Neural progenitor cell (in vitro differentiated cells): Measurements from ENCODE around the gene CGREF1. TPM values are rescaled to one million over a fixed set of nuclear protein-coding genes. Genes with fewer than 3 reads are reported as not detected.

Experiments used
- DNase-seq: peaks from one replicate; pipeline ENCODE4 v3.0.0-alpha.2; 2016; ENCODE audit warnings: low spot score
- H2AFZ ChIP-seq: fragments of 200-600 bp; sonication (generic); replicated peaks from 2 replicates; pipeline ENCODE4 v1.6.1; 2016; ENCODE audit warnings: antibody characterized with exemption
- H3F3A ChIP-seq: fragments of 200-600 bp; sonication (generic); 2 replicates; pipeline ENCODE4 v1.6.1; 2016; ENCODE audit warnings: antibody characterized with exemption, low read depth
- H3K27ac ChIP-seq: fragments of 200-600 bp; sonication (generic); 2 replicates; pipeline ENCODE4 v1.5.1; 2016; ENCODE audit warnings: mild to moderate bottlenecking
- H3K27me3 ChIP-seq: fragments of 200-600 bp; sonication (generic); 2 replicates; pipeline ENCODE4 v1.6.1; 2016; ENCODE audit warnings: mild to moderate bottlenecking, moderate library complexity
- H3K36me3 ChIP-seq: fragments of 200-600 bp; sonication (generic); 2 replicates; pipeline ENCODE4 v1.5.1; 2016
- H3K4me1 ChIP-seq: fragments of 200-600 bp; sonication (generic); 2 replicates; pipeline ENCODE4 v1.6.1; 2016; ENCODE audit warnings: mixed run types
- H3K4me2 ChIP-seq: fragments of 200-600 bp; sonication (generic); 2 replicates; pipeline ENCODE4 v1.6.1; 2016
- H3K4me3 ChIP-seq: fragments of 200-600 bp; sonication (generic); 2 replicates; pipeline ENCODE4 v1.5.1; 2016
- H3K79me2 ChIP-seq: fragments of 200-600 bp; sonication (generic); 2 replicates; pipeline ENCODE4 v1.6.1; 2016; ENCODE audit warnings: low read depth
- H3K9ac ChIP-seq: fragments of 200-600 bp; sonication (generic); 2 replicates; pipeline ENCODE4 v1.6.1; 2016
- H3K9me3 ChIP-seq: fragments of 200-600 bp; sonication (generic); 2 replicates; pipeline ENCODE4 v1.5.1; 2016; ENCODE audit warnings: low read depth
- H4K20me1 ChIP-seq: fragments of 200-600 bp; sonication (generic); 2 replicates; pipeline ENCODE4 v1.6.1; 2016; ENCODE audit warnings: low read depth
- H3K27ac Mint-ChIP-seq: 3 replicates; pipeline ENCODE4 v1.8.0; 2021; ENCODE audit warnings: mixed read lengths
- H3K27me3 Mint-ChIP-seq: 2 replicates; pipeline ENCODE4 v1.8.0; 2022; ENCODE audit warnings: low read depth, mild to moderate bottlenecking, inconsistent platforms, moderate library complexity, mixed read lengths; ENCODE audit not compliant: insufficient read depth
- H3K36me3 Mint-ChIP-seq: 3 replicates; pipeline ENCODE4 v1.8.0; 2021; ENCODE audit warnings: mixed read lengths
- H3K4me1 Mint-ChIP-seq: 3 replicates; pipeline ENCODE4 v1.8.0; 2021; ENCODE audit warnings: mixed read lengths
- H3K4me3 Mint-ChIP-seq: 3 replicates; pipeline ENCODE4 v1.8.0; 2021; ENCODE audit warnings: mild to moderate bottlenecking, moderate library complexity, mixed read lengths
- H3K9me3 Mint-ChIP-seq: 3 replicates; pipeline ENCODE4 v1.8.0; 2020; ENCODE audit warnings: mixed read lengths
- EZH2 ChIP-seq: fragments of 200-600 bp; sonication (generic); IDR thresholded peaks from 2 replicates; pipeline ENCODE4 v1.6.1; 2017; ENCODE audit warnings: antibody characterized with exemption, mild to moderate bottlenecking, moderate library complexity
- EZH2phosphoT487 ChIP-seq: fragments of 200-600 bp; sonication (generic); IDR thresholded peaks from 2 replicates; pipeline ENCODE4 v1.6.1; 2017; ENCODE audit warnings: antibody characterized with exemption
- total RNA-seq: library from RNA; depleted of rRNA; stranded (reverse); fragments of >200 nt; gene quantifications from 2 replicates; pipeline ENCODE4 v1.2.3, GENCODE V29; 2015; ENCODE audit warnings: low replicate concordance
- TF ChIP-seq, protein P1 (sequence below): fragments of 200-600 bp; sonication (generic); IDR thresholded peaks from 2 replicates; pipeline ENCODE4 v1.5.1; 2017; ENCODE audit warnings: antibody characterized with exemption, mild to moderate bottlenecking

CGREF1 gene
- total RNA-seq, 1 donor from 2014 or later, result 3.0 TPM

- H3K27ac Mint-ChIP-seq, result no peak overlapping the region
Measured at GRCh38 chr2:27125104-27125503, 6.2 kb upstream of the CGREF1 start.

GRCh38 chr2:27123302-27124150 is 4.6 kb upstream of the CGREF1 start, which contains the start of gene ABHD1:
Gene ABHD1 (plus strand): TSS chr2:27123815. CDS start chr2:27123949, 134 bp downstream.
- Histone ChIP-seq H3F3A (peaks cover 6% of the 10 kb centered on the region), H3K4me1 (peaks cover 3% of the 10 kb centered on the region), H3K36me3 (no peaks in the 10 kb centered on the region), H2AFZ (peak within 1 kb of the TSS; percentile 97), H3K4me2 (peak within 1 kb of the TSS; percentile 75), H3K9ac (no peak within 1 kb of the TSS), H3K4me3 (peak within 1 kb of the TSS; percentile 51), H3K9me3 (no peaks in the 10 kb centered on the region), H3K27ac (no peak within 1 kb of the TSS), H4K20me1 (no peaks in the 10 kb centered on the region), H3K79me2 (no peaks in the 10 kb centered on the region), H3K27me3 (peaks cover 63% of the 10 kb centered on the region)
- no peak within 1 kb of the TSS for H3K27ac Mint-ChIP-seq
- peak within 1 kb of the TSS; percentile 87 for H3K4me3 Mint-ChIP-seq
- peaks cover 40% of the 10 kb centered on the region for H3K27me3 Mint-ChIP-seq
- peaks cover 5% of the 10 kb centered on the region for H3K4me1 Mint-ChIP-seq
- peaks cover 6% of the 10 kb centered on the region for H3K9me3 Mint-ChIP-seq
- TF ChIP-seq EZH2, result peak; percentile 12
- TF ChIP-seq, protein P1, sequence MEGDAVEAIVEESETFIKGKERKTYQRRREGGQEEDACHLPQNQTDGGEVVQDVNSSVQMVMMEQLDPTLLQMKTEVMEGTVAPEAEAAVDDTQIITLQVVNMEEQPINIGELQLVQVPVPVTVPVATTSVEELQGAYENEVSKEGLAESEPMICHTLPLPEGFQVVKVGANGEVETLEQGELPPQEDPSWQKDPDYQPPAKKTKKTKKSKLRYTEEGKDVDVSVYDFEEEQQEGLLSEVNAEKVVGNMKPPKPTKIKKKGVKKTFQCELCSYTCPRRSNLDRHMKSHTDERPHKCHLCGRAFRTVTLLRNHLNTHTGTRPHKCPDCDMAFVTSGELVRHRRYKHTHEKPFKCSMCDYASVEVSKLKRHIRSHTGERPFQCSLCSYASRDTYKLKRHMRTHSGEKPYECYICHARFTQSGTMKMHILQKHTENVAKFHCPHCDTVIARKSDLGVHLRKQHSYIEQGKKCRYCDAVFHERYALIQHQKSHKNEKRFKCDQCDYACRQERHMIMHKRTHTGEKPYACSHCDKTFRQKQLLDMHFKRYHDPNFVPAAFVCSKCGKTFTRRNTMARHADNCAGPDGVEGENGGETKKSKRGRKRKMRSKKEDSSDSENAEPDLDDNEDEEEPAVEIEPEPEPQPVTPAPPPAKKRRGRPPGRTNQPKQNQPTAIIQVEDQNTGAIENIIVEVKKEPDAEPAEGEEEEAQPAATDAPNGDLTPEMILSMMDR, result peak; percentile 11
- no peak for TF ChIP-seq EZH2phosphoT487
- no peaks in the 10 kb centered on the region for H3K36me3 Mint-ChIP-seq
- peak; percentile 79 for DNase-seq

More at GRCh38 chr2:27125104-27125503, 6.2 kb upstream of the CGREF1 start:
- H3K27ac ChIP-seq, result no peak overlapping the region
- peak overlapping the region; percentile 78 for H3K4me3 Mint-ChIP-seq
- H3K4me2 ChIP-seq, result no peak overlapping the region
- peaks cover 6% of the 10 kb centered on the region for H3K36me3 Mint-ChIP-seq
- H3K9ac ChIP-seq, result no peak overlapping the region
- no peaks in the 10 kb centered on the region for H4K20me1 ChIP-seq
- peaks cover 3% of the 10 kb centered on the region for H3K9me3 Mint-ChIP-seq
- H3K9me3 ChIP-seq, result no peaks in the 10 kb centered on the region
- TF ChIP-seq, protein P1, result no peak
- no peak for TF ChIP-seq EZH2phosphoT487
- TF ChIP-seq EZH2, result no peak
- H3K27me3 ChIP-seq, result peaks cover 47% of the 10 kb centered on the region
- H3K4me1 ChIP-seq, result peaks cover 3% of the 10 kb centered on the region
- H2AFZ ChIP-seq, result no peak overlapping the region
- H3K4me3 ChIP-seq, result no peak overlapping the region
- H3K4me1 Mint-ChIP-seq, result no peaks in the 10 kb centered on the region
- H3K36me3 ChIP-seq, result no peaks in the 10 kb centered on the region
- no peaks in the 10 kb centered on the region for H3K79me2 ChIP-seq
- no peak for DNase-seq
- peaks cover 34% of the 10 kb centered on the region for H3K27me3 Mint-ChIP-seq
- peaks cover 5% of the 10 kb centered on the region for H3F3A ChIP-seq

GRCh38 chr2:27122791-27123190 is 3.9 kb upstream of the CGREF1 start:
- Mint-ChIP-seq H3K4me1 (peaks cover 10% of the 10 kb centered on the region), H3K4me3 (peak overlapping the region; percentile 87), H3K9me3 (peaks cover 6% of the 10 kb centered on the region), H3K27ac (no peak overlapping the region), H3K27me3 (peaks cover 43% of the 10 kb centered on the region), H3K36me3 (no peaks in the 10 kb centered on the region)
- Histone ChIP-seq H3K9ac (no peak overlapping the region), H3K27ac (no peak overlapping the region), H2AFZ (no peak overlapping the region), H3K36me3 (no peaks in the 10 kb centered on the region), H3K9me3 (no peaks in the 10 kb centered on the region), H3K79me2 (no peaks in the 10 kb centered on the region), H3K27me3 (peaks cover 70% of the 10 kb centered on the region), H3F3A (peaks cover 13% of the 10 kb centered on the region), H3K4me3 (no peak overlapping the region), H3K4me1 (peaks cover 8% of the 10 kb centered on the region), H3K4me2 (no peak overlapping the region), H4K20me1 (no peaks in the 10 kb centered on the region)
- no peak for DNase-seq
- no peak for TF ChIP-seq EZH2phosphoT487
- TF ChIP-seq, protein P1, result no peak
- TF ChIP-seq EZH2, result no peak
